ENCODE measurements around the gene THAP5. TPM values are rescaled to one million over a fixed set of nuclear protein-coding genes. Genes with fewer than 3 reads are reported as not detected.

The THAP5 gene, protein sequence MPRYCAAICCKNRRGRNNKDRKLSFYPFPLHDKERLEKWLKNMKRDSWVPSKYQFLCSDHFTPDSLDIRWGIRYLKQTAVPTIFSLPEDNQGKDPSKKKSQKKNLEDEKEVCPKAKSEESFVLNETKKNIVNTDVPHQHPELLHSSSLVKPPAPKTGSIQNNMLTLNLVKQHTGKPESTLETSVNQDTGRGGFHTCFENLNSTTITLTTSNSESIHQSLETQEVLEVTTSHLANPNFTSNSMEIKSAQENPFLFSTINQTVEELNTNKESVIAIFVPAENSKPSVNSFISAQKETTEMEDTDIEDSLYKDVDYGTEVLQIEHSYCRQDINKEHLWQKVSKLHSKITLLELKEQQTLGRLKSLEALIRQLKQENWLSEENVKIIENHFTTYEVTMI
- 26.6 TPM for total RNA-seq
- long read RNA-seq, transcript THAP5-203 (3 exons, 3,306 nt) = major isoform, 14 of 23 reads
- long read RNA-seq, partial matches to known transcripts = 0 of 23 reads
- long read RNA-seq, other reads (novel, unspliced or antisense) = 2 of 23 reads

DNA sequence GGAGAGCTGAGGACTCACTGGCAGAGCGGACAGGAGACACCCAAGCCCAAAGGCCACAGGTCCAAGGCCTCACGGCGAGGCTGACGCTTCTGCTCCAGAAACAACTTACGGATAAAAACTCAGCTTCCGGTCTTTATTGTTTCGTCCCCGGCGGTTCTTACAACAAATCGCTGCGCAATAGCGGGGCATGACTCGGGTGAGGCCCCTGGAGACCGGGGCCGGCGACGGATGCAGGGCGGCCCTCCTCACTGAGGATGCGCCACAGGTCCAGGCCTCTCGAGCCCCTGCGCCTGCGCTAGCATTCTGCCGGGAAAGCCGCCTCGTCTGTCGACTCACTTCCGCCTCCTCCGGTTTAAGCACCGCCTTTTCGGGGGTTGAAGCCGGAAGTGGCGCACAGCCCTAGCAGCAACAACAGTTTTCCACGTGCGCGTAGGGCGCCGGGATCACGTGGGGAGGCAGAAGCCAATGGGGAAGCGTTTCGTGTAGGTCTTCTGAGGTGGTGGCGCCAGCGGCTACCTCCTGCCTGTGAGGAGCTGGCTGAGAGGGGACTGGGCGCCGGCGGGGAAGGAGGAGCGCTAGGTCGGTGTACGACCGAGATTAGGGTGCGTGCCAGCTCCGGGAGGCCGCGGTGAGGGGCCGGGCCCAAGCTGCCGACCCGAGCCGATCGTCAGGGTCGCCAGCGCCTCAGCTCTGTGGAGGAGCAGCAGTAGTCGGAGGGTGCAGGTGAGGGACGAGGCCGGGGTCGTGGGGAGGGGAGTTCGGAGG is at the start of gene THAP5, which contains the start of gene DNAJB9:
Gene THAP5 (minus strand): TSS at position 326 of the 765 bp plus-strand sequence. CDS start 137 bp downstream, at position 189.
Gene DNAJB9 (plus strand): TSS at position 494 of the 765 bp plus-strand sequence. CDS start 1,853 bp downstream, outside the sequence.
- Histone ChIP-seq H3K4me3 (peak within 1 kb of the TSS; percentile 91), H3K36me3 (peaks cover 38% of the 10 kb centered on the region), H3K27ac (peak within 1 kb of the TSS; percentile 98), H3K9me3 (no peaks in the 10 kb centered on the region), H3K4me1 (peaks cover 44% of the 10 kb centered on the region), H3K27me3 (ENCODE audit: low read depth) (no peaks in the 10 kb centered on the region)
- peak; percentile 98 to 99 for ATAC-seq
- intact Hi-C loops (cut with DNase I) = no loop called here
- TF ChIP-seq, protein P1, sequence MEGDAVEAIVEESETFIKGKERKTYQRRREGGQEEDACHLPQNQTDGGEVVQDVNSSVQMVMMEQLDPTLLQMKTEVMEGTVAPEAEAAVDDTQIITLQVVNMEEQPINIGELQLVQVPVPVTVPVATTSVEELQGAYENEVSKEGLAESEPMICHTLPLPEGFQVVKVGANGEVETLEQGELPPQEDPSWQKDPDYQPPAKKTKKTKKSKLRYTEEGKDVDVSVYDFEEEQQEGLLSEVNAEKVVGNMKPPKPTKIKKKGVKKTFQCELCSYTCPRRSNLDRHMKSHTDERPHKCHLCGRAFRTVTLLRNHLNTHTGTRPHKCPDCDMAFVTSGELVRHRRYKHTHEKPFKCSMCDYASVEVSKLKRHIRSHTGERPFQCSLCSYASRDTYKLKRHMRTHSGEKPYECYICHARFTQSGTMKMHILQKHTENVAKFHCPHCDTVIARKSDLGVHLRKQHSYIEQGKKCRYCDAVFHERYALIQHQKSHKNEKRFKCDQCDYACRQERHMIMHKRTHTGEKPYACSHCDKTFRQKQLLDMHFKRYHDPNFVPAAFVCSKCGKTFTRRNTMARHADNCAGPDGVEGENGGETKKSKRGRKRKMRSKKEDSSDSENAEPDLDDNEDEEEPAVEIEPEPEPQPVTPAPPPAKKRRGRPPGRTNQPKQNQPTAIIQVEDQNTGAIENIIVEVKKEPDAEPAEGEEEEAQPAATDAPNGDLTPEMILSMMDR (IDR thresholded peaks at IDR 0.05) = no peak
- peak; percentile 99 for DNase-seq

DNA sequence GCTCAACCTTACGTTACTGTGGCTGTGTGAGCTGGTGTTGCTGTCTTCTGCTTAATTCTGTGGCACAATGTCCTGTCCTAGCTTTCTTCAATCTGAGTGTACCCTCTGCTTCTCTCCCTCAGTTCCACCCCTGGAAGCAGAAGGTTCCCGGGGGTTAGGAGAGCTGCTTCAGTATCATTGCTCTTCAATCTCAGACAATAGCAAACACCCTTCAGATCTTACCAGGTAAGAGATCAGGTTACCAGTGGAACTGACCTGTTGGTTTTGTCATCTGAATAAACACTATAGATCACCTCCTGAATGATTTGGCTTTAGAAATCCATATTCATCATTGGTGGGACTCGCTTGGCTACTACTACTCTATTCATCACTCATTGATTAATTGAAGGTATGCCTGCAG is 48.5 kb upstream of the THAP5 start:
- intact Hi-C loops (cut with DNase I) = no loop called here
- H3K9me3 ChIP-seq = no peaks in the 10 kb centered on the region
- ATAC-seq = no peak
- TF ChIP-seq, protein P1 (IDR thresholded peaks at IDR 0.05) = no peak
- H3K4me1 ChIP-seq = no peaks in the 10 kb centered on the region
- no peak for DNase-seq
- H3K27ac ChIP-seq = no peak overlapping the region
- no peak overlapping the region for H3K4me3 ChIP-seq
- no peaks in the 10 kb centered on the region for H3K27me3 ChIP-seq (ENCODE audit: low read depth)
- no peaks in the 10 kb centered on the region for H3K36me3 ChIP-seq

DNA sequence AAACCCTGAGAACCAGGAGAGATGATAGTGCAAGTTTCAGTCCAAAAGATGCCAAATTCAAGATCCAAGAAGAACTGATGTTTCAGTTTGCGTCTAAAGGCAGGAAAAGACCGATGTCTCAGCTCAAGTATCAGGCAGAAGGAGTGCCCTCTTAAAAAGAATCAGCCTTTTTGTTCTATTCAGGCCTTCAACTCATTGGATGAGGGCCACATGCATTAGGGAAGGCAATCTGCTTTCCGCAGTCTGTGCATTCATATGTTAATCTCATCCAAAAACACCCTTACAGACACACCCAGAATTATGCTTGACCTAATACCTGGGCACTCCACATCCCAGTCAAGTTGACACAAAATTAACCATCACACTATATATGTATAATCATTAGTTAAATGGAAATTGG is 45.4 kb upstream of the THAP5 start:
- DNase-seq (no peak), ATAC-seq (no peak)
- H3K4me3 ChIP-seq = no peak overlapping the region
- no peaks in the 10 kb centered on the region for H3K27me3 ChIP-seq (ENCODE audit: low read depth)
- H3K36me3 ChIP-seq = no peaks in the 10 kb centered on the region
- H3K9me3 ChIP-seq = no peaks in the 10 kb centered on the region
- H3K27ac ChIP-seq = no peak overlapping the region
- TF ChIP-seq, protein P1 (IDR thresholded peaks at IDR 0.05) = no peak
- no peaks in the 10 kb centered on the region for H3K4me1 ChIP-seq
- intact Hi-C loops (cut with DNase I) = no loop called here

DNA sequence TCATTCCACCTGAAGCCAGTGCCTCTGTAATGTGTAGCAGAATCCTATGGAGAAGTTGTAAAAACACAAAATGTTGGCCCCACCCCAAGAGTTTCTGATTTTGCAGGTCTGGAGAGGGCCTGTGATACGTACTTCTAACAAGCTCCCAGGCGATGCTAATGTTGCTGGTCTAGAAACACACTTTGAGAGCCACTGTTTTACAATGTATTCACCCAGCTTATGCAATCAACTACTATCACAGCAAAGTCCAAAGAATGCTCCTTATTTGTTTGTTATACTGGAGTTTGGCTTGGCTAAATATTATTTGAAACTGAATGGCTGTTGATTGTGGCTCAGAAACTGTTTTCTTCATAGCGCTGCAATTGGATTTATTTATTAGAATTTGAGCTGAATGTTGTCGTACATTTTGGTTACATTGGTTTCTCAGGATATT is 44.5 kb upstream of the THAP5 start:
- no peak overlapping the region for H3K4me3 ChIP-seq
- ATAC-seq = peak in 1 of 2 donors; percentile 69

More for the DNA sequence above, 44.5 kb upstream of the THAP5 start:
- H3K27me3 ChIP-seq (ENCODE audit: low read depth) = no peaks in the 10 kb centered on the region
- DNase-seq = no peak
- H3K27ac ChIP-seq = no peak overlapping the region
- H3K9me3 ChIP-seq = no peaks in the 10 kb centered on the region
- no peaks in the 10 kb centered on the region for H3K36me3 ChIP-seq
- no peaks in the 10 kb centered on the region for H3K4me1 ChIP-seq
- TF ChIP-seq, protein P1 (IDR thresholded peaks at IDR 0.05) = no peak
- intact Hi-C loops (cut with DNase I) = no loop called here
